K562 (cell line): ENCODE data around the gene BICD1. TPM values are rescaled to one million over a fixed set of nuclear protein-coding genes. Genes with fewer than 3 reads are reported as not detected.

Experiments
- ATAC-seq: fragments of 200-7000 bp; cut with Tn5 transposase; 3 replicates; pipeline ENCODE4 v1.9.1; 2020; ENCODE audit warnings: moderate library complexity
- BruUV-seq: library from RNA; stranded (reverse); fragments of 400-500 nt; replicated peaks from 2 replicates; lab custom pipeline; 2021; lab: Mats Ljungman, UMichigan
- CTCF ChIA-PET: fragments of 300-600 bp; formaldehyde crosslinking; extraction: SDS; loops from one replicate; lab custom pipeline; 2021; ENCODE audit warnings: low intra/inter-chr PET ratio; lab: Yijun Ruan, JAX
- POLR2A ChIA-PET: fragments of 300-600, 350-650 bp; sonication (Branson Sonifier 250); formaldehyde crosslinking; extraction: SDS; loops from one replicate; lab custom pipeline; 2021; ENCODE audit warnings: antibody characterized with exemption, inconsistent platforms; lab: Yijun Ruan, JAX
- DNase-seq, 4 experiments: peaks; one replicate each; pipeline versions ENCODE4 v3.0.0 to v3.0.0-alpha.2; 2011 to 2018; ENCODE audit warnings: low spot score in 3 of 4, mixed read lengths in 3 of 4; ENCODE audit errors: extremely low read depth in 1 of 4
- FAIRE-seq: peaks from 2 replicates; lab custom pipeline; 2011; peaks lifted over from hg19 to GRCh38; lab: Jason Lieb, UNC
- H2AFZ ChIP-seq: 2 replicates; pipeline ENCODE4 v1.6.0; 2011; ENCODE audit warnings: low read depth, low read length, control low read depth, inconsistent platforms
- H3K27ac ChIP-seq: fragments of 200-600 bp; 3 replicates; pipeline ENCODE4 v1.8.0; 2011; ENCODE audit warnings: low read depth, mild to moderate bottlenecking, control low read depth, inconsistent platforms, low read length, moderate library complexity, mixed read lengths; ENCODE audit errors: extremely low read depth
- H3K27me3 ChIP-seq, 2 experiments: fragments of 300-600 bp in 1 of 2; 2 replicates in 1 of 2; 3 replicates in 1 of 2; pipeline versions ENCODE4 v1.6.0 to v1.8.0; 2011; ENCODE audit warnings: inconsistent platforms in 2 of 2, low read length in 2 of 2, mild to moderate bottlenecking in 1 of 2, mixed read lengths in 1 of 2, moderate library complexity in 1 of 2; ENCODE audit not compliant: control insufficient read depth in 2 of 2, insufficient read depth in 2 of 2
- H3K36me3 ChIP-seq: fragments of 300-600 bp; 3 replicates; pipeline ENCODE4 v1.8.0; 2011; ENCODE audit warnings: mild to moderate bottlenecking, low read length, inconsistent platforms; ENCODE audit not compliant: control insufficient read depth, insufficient read depth
- H3K4me1 ChIP-seq, 2 experiments: fragments of 200-600 bp in 1 of 2; replicated peaks in 1 of 2; 2 replicates in 1 of 2; 3 replicates in 1 of 2; pipeline versions ENCODE4 v1.5.1 to v1.8.0; 2011; ENCODE audit warnings: inconsistent platforms in 2 of 2, low read length in 2 of 2, mild to moderate bottlenecking in 1 of 2, mixed read lengths in 1 of 2, moderate library complexity in 1 of 2; ENCODE audit not compliant: control insufficient read depth in 2 of 2, insufficient read depth in 2 of 2
- H3K4me2 ChIP-seq: 2 replicates; pipeline ENCODE4 v1.6.1; 2011; ENCODE audit warnings: low read length, control low read depth, inconsistent platforms, mixed read lengths; ENCODE audit not compliant: insufficient read depth
- H3K4me3 ChIP-seq: fragments of 200-600 bp; sonication (generic), shearing (Covaris generic); 2 replicates; pipeline ENCODE4 v1.5.1; 2016; ENCODE audit warnings: control low read depth, inconsistent platforms
- H3K79me2 ChIP-seq: fragments of 200-600 bp; 3 replicates; pipeline ENCODE4 v1.8.0; 2011; ENCODE audit warnings: low read length, inconsistent platforms; ENCODE audit not compliant: control insufficient read depth, insufficient read depth
- H3K9ac ChIP-seq, 2 experiments: 2 replicates each; pipeline versions ENCODE4 v1.6.0 to v1.6.1; 2011; ENCODE audit warnings: low read depth in 2 of 2, low read length in 2 of 2, control low read depth in 1 of 2, inconsistent platforms in 1 of 2, mild to moderate bottlenecking in 1 of 2, mixed read lengths in 1 of 2; ENCODE audit not compliant: insufficient read depth in 1 of 2
- H3K9me1 ChIP-seq: one replicate; pipeline ENCODE4 v1.6.0; 2011; ENCODE audit warnings: inconsistent platforms, mild to moderate bottlenecking, low read length, moderate library complexity; ENCODE audit not compliant: control insufficient read depth, insufficient read depth
- H3K9me3 ChIP-seq: replicated peaks from 2 replicates; pipeline ENCODE4 v1.5.1; 2011; ENCODE audit warnings: low read depth, low read length, inconsistent platforms; ENCODE audit not compliant: control insufficient read depth, insufficient read depth
- H4K20me1 ChIP-seq: replicated peaks from 2 replicates; pipeline ENCODE4 v1.6.1; 2011; ENCODE audit warnings: low read length, inconsistent platforms, mixed read lengths; ENCODE audit not compliant: control insufficient read depth, insufficient read depth
- CCNT2 ChIP-seq: IDR thresholded peaks from 2 replicates; pipeline ENCODE4 v1.6.1; 2011; ENCODE audit warnings: borderline replicate concordance, low read depth, mild to moderate bottlenecking, moderate library complexity, mixed read lengths, low read length; ENCODE audit not compliant: insufficient read length; ENCODE audit errors: extremely low read depth
- CEBPG ChIP-seq, 3 experiments: fragments of 200-800 bp in 1 of 3; sonication (Bioruptor generic) in 1 of 3; sonication (generic) in 1 of 3; formaldehyde crosslinking in 1 of 3; IDR thresholded peaks in 2 of 3; conservative IDR thresholded peaks in 1 of 3; 2 replicates each; pipeline versions ENCODE4 v1.6.1 to v1.8.0; 2016 to 2022; ENCODE audit warnings: missing compliant biosample characterization in 2 of 3, missing genetic modification characterization in 2 of 3, mild to moderate bottlenecking in 1 of 3, missing genetic modification reagents in 1 of 3
- CGGBP1 ChIP-seq: fragments of 250-450 bp; sonication (Bioruptor Pico); IDR thresholded peaks from 2 replicates; pipeline ENCODE4 v1.9.0; 2021; ENCODE audit warnings: mild to moderate bottlenecking
- DMBX1 ChIP-seq: fragments of 250-450 bp; sonication (Bioruptor Pico); IDR thresholded peaks from 2 replicates; pipeline ENCODE4 v1.8.0; 2022; ENCODE audit warnings: inconsistent platforms, mild to moderate bottlenecking, moderate library complexity, borderline replicate concordance
- ELF2 ChIP-seq: fragments of 250-450 bp; sonication (Bioruptor Pico); IDR thresholded peaks from 2 replicates; pipeline ENCODE4 v1.5.0; 2021; ENCODE audit warnings: mild to moderate bottlenecking
- FIP1L1 ChIP-seq: fragments of 200-400 bp; formaldehyde crosslinking; IDR thresholded peaks from 2 replicates; pipeline ENCODE4 v1.6.1; 2018; ENCODE audit warnings: mild to moderate bottlenecking, low read depth, low read length; ENCODE audit not compliant: poor library complexity, severe bottlenecking
- HDAC3 ChIP-seq: fragments of 450-650 bp; IDR thresholded peaks from 2 replicates; pipeline ENCODE4 v1.6.1; 2018; ENCODE audit warnings: borderline replicate concordance, mild to moderate bottlenecking, moderate library complexity; ENCODE audit not compliant: partially characterized antibody
- HES1 ChIP-seq: fragments of 450-650 bp; IDR thresholded peaks from 2 replicates; pipeline ENCODE4 v1.6.1; 2016; ENCODE audit warnings: low read depth, mild to moderate bottlenecking, moderate library complexity
- HLTF ChIP-seq: fragments of 450-650 bp; IDR thresholded peaks from 2 replicates; pipeline ENCODE4 v1.6.1; 2016
- MAX ChIP-seq: sonication (generic); formaldehyde crosslinking; IDR thresholded peaks from 2 replicates; pipeline ENCODE4 v1.9.0; 2022; ENCODE audit warnings: mild to moderate bottlenecking, missing genetic modification reagents
- MCM3 ChIP-seq: fragments of 450-650 bp; IDR thresholded peaks from 2 replicates; pipeline ENCODE4 v1.6.1; 2016
- MTA2 ChIP-seq: fragments of 450-650 bp; IDR thresholded peaks from 2 replicates; pipeline ENCODE4 v1.6.1; 2016; ENCODE audit warnings: low read depth
- NCOA6 ChIP-seq: fragments of 450-650 bp; IDR thresholded peaks from 2 replicates; pipeline ENCODE4 v1.6.1; 2017; ENCODE audit warnings: mild to moderate bottlenecking
- PTBP1 ChIP-seq: fragments of 200-400 bp; formaldehyde crosslinking; IDR thresholded peaks from 2 replicates; pipeline ENCODE4 v1.6.1; 2017; ENCODE audit warnings: low read depth, low read length
- TEAD4 ChIP-seq, 2 experiments: sonication (generic) in 1 of 2; formaldehyde crosslinking in 1 of 2; IDR thresholded peaks; 2 replicates each; pipeline versions ENCODE4 v1.6.1 to v1.8.0; 2012 to 2022; ENCODE audit warnings: borderline replicate concordance in 1 of 2, inconsistent platforms in 1 of 2, low read length in 1 of 2, mild to moderate bottlenecking in 1 of 2, missing genetic modification reagents in 1 of 2
- VEZF1 ChIP-seq: fragments of 200-800 bp; sonication (Bioruptor generic); IDR thresholded peaks from 2 replicates; pipeline ENCODE4 v1.6.1; 2017; ENCODE audit warnings: missing genetic modification characterization, missing compliant biosample characterization
- ZFP30 ChIP-seq: fragments of 250-450 bp; sonication (Bioruptor Pico); IDR thresholded peaks from 2 replicates; pipeline ENCODE4 v1.8.0; 2022; ENCODE audit warnings: moderate library complexity, mild to moderate bottlenecking, inconsistent platforms, borderline replicate concordance
- ZNF408 ChIP-seq: fragments of 250-450 bp; sonication (Bioruptor Pico); IDR thresholded peaks from 2 replicates; pipeline ENCODE4 v1.4.0; 2020; ENCODE audit warnings: low read depth, mild to moderate bottlenecking, moderate library complexity
- WGBS: fragments of 100-300 bp; shearing (Covaris generic); methylation state at CpG from one replicate; pipeline ENCODE4 v1.1.6; 2016; ENCODE audit warnings: low coverage, mixed read lengths; ENCODE audit not compliant: insufficient coverage; ENCODE audit errors: missing lambda C conversion rate; 5-methylcytosine and 5-hydroxymethylcytosine counted together
- in situ Hi-C: fragments of 300-500 bp; cut with MboI; formaldehyde crosslinking; loops from 4 replicates; pipeline ENCODE4 v1.15.0; 2018; ENCODE audit warnings: inconsistent platforms, mixed read lengths
- intact Hi-C: fragments of 100-400 bp; cut with micrococcal nuclease; formaldehyde crosslinking; loops from 2 replicates; pipeline ENCODE4 v1.14.2; 2022
- polyA plus RNA-seq, 8 experiments: library from polyadenylated mRNA; depleted of rRNA in 4 of 8; stranded (reverse) in 5 of 8; unstranded in 3 of 8; fragments of >200 nt; fragmentation: Nextera tagmentation in 2 of 8; fragmentation: Illumina TruSeq in 1 of 8; extraction: Ambion mirVana in 2 of 8; extraction: Trizol in 1 of 8; gene quantifications; 2 replicates each; pipeline versions ENCODE4 v1.2.1 to v1.2.3, GENCODE V29; 2011 to 2014; ENCODE audit warnings: inconsistent platforms in 1 of 8, missing spikeins in 1 of 8
- total RNA-seq, 7 experiments: library from RNA; depleted of rRNA in 6 of 7; stranded (reverse); fragments of >200 nt in 6 of 7; fragmentation: Illumina TruSeq in 2 of 7; extraction: Trizol in 2 of 7; gene quantifications; 2 replicates each; pipeline versions ENCODE4 v1.2.1 to v1.2.3, GENCODE V29; 2011 to 2021; ENCODE audit warnings: low replicate concordance in 1 of 7

The BICD1 gene
- total and polyA plus RNA-seq, 9 of the 15 experiments (the other 6 are each of a cell fraction or from before 2014, with no cell fraction given): 3.5 to 21.1 (median 12.5) TPM

GRCh38 chr12:32285021-32285420 is 178.4 kb downstream of the BICD1 start:
- in situ Hi-C loops: no loop called here
- WGBS: 31% methylated on average over 2 of the region's 2 CpGs
- no peak for TF ChIP-seq TEAD4 (IDR thresholded peaks at IDR 0.05; ENCODE audit: low read length)
- TF ChIP-seq TEAD4 (CRISPR knock-in tag; IDR thresholded peaks at IDR 0.05; ENCODE audit: borderline replicate concordance): no peak
- no peak for TF ChIP-seq ZFP30 (CRISPR knock-in tag)
- TF ChIP-seq HLTF: no peak
- TF ChIP-seq FIP1L1: no peak
- no peak for TF ChIP-seq MAX (CRISPR knock-in tag)
- no peak for TF ChIP-seq MCM3
- TF ChIP-seq PTBP1: no peak
- TF ChIP-seq ELF2: no peak
- no peak for TF ChIP-seq CCNT2
- TF ChIP-seq MTA2: no peak
- TF ChIP-seq HDAC3: no peak
- TF ChIP-seq DMBX1 (CRISPR knock-in tag): no peak
- TF ChIP-seq ZNF408: no peak
- no peak for TF ChIP-seq VEZF1 (CRISPR knock-in tag)
- no peak for TF ChIP-seq CEBPG (CRISPR knock-in tag; IDR thresholded peaks at IDR 0.05)
- TF ChIP-seq CEBPG (tag; conservative IDR thresholded peaks at IDR 0.05 in 1 of 2, IDR thresholded peaks at IDR 0.05 in 1 of 2): no peak
- TF ChIP-seq CGGBP1 (CRISPR knock-in tag): no peak
- TF ChIP-seq NCOA6: no peak
- no peak for TF ChIP-seq HES1

More at GRCh38 chr12:32285021-32285420, 178.4 kb downstream of the BICD1 start:
- ChIA-PET POLR2A (no interaction called here), CTCF (no interaction called here)
- Histone ChIP-seq H3K9ac (no peak overlapping the region), H3K9me3 (no peaks in the 10 kb centered on the region), H2AFZ (no peak overlapping the region), H3K27me3 (no peaks in the 10 kb centered on the region), H3K4me2 (no peak overlapping the region), H3K36me3 (no peaks in the 10 kb centered on the region), H3K4me3 (no peak overlapping the region), H3K27ac (no peak overlapping the region), H4K20me1 (no peaks in the 10 kb centered on the region), H3K4me1 (peaks cover 0 to 4% of the 10 kb centered on the region in 2 experiments; a peak in 2 of 5 replicates), H3K79me2 (no peaks in the 10 kb centered on the region), H3K9me1 (no peaks in the 10 kb centered on the region)
- intact Hi-C loops: no loop called here
- FAIRE-seq (no peak), DNase-seq (no peak), ATAC-seq (no peak)
- BruUV-seq: no TSS peak
